NCI-H226 (cell line): Measurements from ENCODE around the gene INPP5A.

Experiments
- DNase-seq: peaks from one replicate; pipeline ENCODE4 v3.0.0-alpha.2; 2015

Gene INPP5A

DNA sequence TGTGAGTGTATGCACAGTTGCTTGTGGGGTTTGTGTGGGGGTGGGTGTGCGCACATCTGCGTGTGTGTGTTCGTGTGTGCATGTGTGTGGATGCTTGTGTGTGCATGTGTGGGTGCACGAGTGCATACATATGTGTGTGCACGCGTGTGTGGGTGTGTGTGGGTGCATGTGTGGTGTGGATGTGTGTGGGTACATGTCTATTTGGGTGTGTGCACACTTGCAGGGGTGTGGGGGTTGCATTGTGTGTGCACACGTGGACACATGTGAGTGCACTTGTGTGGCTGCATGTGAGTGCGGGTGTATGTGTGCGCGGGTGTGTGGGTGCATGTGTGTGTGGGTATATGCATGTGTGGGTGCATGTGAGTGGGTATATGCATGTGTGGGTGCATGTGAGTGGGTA, 174.7 kb downstream of the INPP5A start:
- DNase-seq: no peak

DNA sequence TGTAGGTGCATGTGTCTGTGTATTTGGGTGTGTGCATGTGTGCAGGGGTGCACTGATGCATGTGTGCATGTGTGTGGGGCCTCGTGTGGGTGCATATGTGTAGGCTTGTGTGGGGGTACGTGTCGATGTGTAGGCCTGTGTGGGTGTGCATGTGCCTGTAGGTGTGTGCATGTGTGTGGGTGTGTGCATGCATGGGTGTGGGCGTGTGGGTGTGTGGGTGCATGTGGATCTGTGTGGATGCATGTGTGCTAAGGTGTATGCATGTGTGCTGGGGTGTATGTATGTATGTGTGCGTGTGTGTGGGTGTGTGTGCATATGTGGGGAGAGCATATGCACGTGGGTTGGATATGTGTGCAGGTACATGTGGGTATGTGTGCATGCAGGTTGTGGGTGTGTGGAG, 175.2 kb downstream of the INPP5A start:
- no peak for DNase-seq

DNA sequence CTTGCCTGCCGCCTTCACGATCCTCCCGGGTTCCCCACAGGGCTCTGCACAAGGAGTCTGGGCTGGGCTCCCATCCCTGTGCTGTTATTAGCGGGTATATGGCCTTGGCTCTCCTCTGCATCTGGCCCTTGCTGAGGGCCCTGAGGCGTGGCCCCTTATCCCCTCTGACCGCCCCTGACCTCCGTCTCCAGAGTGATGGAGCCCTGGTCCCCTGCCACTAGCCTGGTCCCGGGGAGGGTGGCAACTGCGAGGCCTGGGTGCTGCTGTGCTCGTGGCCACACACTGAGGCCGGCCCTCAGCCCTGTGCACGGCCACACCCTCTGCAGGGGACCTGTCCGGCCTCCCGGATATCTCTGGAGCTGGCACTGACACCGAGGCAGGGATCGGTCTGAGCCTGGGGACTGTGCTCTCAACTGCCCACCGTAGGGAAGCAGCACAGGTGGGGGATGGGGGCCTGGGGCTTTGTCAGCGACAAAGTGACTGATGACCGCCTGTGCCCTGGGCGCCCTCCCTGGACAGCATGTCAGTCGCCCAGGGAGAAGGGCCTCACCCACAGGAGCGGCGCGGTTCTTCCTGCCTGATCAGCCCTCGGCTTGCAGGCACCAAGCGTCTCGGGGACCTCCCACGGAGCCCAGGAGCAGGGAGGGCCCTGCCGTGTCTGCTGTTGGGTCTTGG, 176.0 kb downstream of the INPP5A start:
- DNase-seq: no peak

DNA sequence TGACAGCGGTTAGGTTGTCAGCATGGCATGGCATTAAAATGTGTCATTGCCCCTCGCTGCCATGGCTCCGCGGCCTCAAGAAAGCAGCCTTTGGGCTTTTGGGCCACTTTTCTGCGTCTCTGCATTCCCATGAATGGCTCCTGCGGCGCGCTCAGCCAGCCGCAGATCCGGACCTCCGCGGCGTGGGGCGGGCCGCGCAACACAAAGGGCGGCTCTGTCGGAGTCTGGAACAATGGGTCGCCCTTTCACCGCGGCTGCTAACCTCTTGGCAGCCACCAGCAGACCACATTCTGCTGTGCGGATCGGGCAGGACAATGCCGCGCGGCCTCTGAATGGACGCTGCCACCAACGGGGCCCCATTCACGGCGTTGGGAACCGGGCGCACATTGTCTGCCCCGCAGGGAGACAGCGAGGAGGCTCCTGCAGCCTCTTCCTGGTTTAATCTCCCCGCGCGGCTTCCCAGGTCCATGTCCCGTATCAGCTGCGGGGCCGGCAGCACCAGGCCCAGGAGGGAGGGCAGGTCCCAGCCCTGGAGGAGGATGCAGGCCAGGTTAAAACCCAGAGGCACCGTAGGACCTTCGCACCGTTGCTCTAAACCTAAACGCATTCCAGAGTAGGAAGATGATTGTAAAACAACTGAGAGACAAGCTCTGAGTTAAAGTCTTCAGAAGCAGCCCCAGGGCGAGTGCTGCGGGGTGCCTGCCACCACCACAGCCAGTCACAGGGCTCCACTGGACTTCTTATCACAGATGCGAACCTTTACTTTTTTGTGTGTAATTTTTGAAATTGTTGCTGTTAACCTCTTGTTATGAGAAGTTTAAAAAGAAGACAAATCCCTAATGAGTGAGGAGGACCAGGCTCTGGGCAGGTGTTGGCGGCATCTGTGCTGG, 176.8 kb downstream of the INPP5A start:
- DNase-seq: no peak

DNA sequence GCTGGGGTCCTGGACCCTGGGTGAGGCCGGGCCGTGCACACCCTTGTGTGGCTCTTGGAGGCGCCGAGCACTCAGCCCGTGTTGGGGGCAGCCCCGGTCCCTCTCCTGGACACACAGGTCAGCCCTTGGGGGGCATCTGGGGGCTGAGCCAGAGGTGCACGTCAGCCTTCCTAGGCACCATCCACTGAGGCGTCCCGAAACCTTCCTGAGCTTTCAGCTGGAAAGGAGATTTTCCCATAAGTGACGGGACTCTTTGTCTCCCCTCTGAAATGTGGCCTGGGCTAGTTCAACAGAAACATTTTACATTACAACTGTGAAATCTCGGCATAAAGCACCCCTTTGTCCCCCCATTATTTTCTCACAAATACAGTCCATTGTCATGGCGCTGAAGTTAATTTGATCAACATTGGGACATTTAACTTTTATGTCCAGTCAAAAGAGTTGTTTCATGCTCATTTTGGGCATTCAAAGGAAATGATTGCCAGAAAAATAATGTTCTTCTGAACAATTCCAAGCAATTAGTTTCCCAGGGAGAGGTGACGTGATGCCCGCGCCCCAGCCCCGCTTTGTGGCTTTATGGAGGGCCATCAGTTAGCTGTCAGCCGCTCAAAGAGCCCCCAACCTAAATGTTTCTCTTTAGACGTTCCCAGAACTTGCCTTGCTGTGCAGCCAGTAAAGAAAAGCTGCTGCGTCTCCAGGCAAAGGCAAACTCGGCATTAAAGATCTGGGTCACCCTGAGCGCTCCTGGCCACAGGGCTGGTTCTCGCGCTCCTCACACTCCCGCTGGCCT, 177.6 kb downstream of the INPP5A start:
- no peak for DNase-seq

DNA sequence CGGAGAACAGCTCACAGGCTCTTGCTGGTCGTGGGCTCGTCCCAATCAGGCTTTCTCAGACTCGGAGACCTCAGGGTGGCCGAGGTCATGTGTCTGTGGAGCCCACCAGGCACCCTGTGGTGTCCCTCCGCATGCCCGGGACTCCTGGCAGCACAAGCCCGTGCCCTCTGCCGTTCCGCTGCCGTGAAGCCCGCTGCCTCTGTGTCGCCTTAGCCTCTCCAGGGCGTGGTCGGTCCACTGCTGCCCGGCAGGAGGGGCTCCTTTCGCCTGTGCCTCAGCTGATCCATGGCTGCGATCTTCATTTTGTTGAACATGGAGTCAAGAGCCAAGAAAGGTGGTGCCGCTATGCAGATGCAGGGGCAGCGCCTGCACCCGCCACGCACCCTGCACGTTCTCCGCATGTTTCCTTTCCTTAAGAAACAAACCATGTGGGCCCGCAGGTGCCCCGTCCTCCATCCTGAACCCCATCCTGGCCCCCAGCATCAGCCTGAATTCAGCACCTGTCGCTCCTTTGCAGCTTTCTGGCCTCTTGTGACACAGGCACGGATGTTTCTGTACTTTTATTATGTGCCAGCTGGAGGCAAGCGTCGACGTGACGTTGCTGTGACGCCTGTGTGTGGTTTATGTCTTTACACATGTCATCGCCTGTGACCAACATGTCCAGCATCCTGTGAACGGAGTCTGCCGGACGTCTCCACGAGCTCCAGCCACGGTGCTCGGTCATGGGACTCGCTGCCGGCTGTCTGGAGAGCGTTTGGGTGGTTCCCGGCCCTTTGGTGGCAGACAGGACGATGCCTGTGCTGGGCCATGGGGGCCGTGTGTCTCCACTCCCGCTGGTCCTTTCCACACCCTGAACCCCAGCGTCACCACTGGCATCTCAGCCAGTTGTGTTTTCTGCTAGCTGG, 178.4 kb downstream of the INPP5A start:
- DNase-seq: no peak

- no peak for DNase-seq
These were observed 179.3 kb downstream of the INPP5A start for GRCh38 chr10:132716691-132717490.

DNA sequence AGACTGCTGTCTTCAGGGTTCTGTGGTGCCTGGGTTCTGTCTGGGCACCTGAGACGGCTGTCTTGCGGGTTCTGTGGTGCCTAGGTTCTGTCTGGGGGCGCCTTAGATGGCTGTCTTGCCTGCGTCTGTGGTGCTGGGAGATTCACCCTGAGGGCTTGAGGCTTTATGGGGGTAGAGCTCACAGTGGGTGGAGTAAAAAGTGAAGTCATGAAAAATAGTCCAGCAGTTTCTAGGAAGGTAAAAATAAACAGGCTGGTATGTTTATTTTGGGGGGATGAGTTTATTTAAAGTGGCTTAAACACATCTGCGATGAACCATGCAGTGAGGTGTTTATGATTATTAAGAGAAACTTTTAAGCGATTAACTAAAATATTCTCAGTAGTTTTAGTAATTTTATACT, 184.1 kb downstream of the INPP5A start:
- no peak for DNase-seq

DNA sequence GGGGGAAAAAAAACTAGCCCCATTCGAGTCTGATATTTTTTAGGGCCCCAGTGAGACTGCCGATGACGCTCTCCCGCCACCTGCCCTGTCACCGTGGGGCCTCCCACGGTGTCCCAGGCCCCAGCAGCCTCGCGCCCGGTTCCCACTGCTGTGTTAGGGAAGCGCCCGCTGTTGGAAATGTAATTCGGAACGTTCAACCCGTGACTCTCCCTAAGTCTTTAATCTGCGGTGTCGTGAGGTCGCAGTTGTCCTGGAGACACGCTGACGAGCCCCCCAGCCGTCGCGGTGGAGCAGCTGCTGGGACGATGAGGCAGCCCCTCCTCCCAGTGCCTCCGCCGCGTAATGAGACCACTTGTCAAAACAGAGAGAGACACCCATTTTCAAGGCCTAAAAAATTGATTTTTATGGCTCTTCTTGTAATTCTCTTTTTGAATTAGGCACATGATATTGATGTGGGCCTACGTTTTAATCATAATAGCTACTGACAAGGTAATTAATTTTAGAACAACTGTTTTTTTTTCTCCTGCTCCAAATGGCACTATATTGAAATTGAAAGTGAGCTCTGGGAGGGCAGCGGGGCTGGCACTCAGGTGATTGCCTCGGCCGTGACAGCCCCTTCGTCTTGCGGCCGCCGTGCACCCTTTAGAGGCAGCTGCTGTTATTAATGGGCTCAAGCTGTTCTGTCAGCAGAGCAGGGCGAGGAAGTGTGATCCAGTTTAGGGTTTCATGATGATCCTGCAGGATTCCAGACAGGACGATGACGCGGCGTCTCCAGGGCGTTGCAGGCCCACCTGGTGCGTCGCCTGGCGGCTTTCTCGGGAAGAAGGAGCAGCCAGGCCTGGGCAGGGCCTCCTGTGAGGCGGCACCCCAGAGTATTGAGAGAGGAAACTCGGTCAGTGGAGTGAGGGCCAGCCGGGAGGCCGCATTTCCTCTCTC, 185.1 kb downstream of the INPP5A start:
- DNase-seq: no peak

DNA sequence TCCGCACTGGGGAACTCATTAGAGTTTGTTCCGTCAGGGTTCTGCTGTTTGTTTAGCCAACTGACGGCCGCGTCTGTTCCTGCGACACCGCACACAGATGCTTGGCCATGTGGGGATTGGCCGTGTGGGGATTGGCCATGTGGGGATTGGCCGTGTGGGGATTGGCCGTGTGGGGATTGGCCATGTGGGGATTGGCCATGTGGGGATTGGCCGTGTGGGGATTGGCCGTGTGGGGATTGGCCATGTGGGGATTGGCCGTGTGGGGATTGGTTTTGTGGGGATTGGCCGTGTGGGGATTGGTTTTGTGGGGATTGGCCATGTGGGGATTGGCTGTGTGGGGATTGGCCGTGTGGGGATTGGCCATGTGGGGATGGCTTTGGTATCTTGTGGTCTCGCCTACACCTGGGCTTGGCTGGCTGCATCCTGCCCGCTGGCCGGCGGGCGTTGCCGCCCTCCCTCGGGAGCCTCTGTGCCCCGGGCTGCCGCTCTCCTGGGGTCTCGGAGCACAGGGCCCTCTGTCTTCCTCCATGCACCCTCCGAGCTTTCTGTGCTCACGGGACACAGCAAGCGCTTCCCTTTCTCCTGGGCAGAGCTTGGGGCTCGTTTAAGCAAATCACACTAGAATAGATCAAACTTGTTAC, 185.9 kb downstream of the INPP5A start:
- DNase-seq: no peak

- DNase-seq: no peak
These were observed 186.9 kb downstream of the INPP5A start for GRCh38 chr10:132724446-132724845.

DNA sequence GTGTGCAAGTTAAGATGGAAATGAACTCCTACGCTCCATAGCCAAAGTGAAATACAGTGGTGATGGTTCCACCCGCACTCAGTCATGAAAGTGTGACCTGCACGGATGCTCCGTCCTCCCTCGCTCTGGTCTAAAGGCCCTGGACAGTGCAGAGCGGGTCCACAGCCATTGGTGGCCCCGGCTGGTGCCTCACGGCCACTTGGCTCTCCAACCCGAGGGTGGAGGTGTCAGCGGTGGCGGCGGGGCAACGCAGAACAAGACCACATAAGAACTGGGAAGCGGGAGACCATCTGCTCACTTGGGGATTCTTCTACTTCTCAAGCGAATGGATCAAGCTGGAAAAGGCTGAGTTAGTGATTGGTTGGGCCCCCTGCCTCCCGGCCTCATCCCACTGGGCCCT, 187.6 kb downstream of the INPP5A start:
- no peak for DNase-seq

GRCh38 chr10:132726194-132726593, 188.6 kb downstream of the INPP5A start:
- no peak for DNase-seq

- no peak for DNase-seq
These were observed 189.4 kb downstream of the INPP5A start for GRCh38 chr10:132726951-132727350.

DNA sequence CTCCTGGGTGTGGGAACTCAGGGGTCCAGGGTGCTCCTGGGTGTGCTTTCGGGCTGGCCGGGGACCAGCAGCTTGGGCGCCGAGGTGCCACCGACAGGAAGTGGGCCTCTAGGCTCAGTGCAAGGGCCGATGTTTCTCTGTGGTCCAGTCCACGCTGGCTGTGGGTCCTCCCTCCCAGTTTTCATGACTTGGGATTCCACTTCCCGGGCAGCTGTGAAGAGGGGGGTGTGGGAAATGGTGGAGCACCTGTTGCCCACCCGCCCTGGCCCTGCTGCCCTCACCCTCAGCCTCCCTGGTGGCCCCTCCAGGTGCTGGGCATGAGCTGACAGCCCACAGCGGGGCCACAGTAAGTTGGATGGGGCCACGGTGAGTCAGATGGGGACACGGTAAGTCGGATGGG, 189.8 kb downstream of the INPP5A start:
- no peak for DNase-seq

GRCh38 chr10:132728321-132728720, 190.7 kb downstream of the INPP5A start:
- no peak for DNase-seq

DNA sequence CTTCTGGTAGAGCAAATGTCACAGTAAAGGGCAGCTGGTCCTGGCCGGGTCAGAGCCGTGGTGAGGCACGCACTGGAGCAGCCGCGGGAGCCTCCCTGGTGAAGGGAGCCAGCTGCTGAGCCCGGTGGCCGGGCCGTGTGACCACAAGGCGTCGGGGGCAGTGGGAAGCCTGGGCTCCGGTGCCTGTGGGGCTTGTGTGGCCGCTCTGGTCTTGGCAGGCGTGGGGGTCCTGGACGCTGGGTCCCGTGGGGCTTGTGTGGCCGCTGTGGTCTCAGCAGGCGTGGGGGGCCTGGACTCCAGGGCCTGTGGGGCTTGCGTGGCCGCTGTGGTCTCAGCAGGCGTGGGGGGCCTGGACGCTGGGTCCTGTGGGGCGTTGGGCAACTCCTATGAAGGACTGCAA, 191.2 kb downstream of the INPP5A start:
- no peak for DNase-seq

DNA sequence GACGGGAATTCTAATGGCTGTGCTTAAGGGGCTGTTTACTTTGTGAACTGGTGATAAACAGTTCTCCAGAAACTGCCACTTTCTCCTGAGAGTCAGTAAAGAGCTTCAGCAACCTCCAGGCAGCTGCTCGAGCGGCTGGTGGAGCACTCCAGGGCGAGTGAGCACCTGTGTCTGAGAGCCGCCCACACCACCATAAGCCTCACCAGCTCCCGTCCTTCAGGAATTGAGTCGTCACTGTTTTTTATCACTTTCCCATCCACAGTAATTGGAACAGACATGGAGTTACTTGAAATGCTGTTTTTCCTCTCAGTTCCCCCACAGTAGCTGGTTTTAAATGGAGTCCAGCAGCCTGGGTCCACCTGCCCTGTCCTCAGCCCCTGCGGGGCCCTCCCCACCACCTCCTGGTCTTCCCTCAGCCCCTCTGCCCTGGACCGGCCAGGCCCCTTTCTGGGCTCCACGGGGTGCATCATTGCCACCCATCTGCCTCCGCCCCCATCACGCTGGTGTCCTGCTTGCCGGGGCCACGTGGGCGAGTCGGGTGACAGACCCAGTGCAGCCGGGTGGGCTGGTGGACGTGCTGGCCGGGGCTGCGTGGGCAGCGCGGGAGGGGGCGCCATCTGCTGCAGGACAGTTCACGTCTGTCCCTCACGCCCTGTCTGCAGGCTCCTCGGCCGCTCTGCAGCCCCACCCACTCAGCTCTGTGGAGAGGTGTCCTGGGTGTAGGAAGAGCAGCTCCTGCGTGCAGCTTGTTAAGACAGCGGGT, 192.4 kb downstream of the INPP5A start:
- DNase-seq: no peak

- DNase-seq: no peak
These were observed 193.0 kb downstream of the INPP5A start for GRCh38 chr10:132730573-132730953.
